Cerebellar nuclear complex (tissue), 1 donor: ENCODE data around the gene PLXNA4.
A peak's percentile ranks its signal among the peaks of the same experiment; 100 is the strongest.

Source experiments
- DNase-seq, 2 experiments: peaks; one replicate each; lab custom pipeline; 2025; lab: John Stamatoyannopoulos, UW

Gene PLXNA4

GRCh38 chr7:132270517-132270916 is 305.8 kb downstream of the PLXNA4 start:
- DNase-seq, result no peak

DNA sequence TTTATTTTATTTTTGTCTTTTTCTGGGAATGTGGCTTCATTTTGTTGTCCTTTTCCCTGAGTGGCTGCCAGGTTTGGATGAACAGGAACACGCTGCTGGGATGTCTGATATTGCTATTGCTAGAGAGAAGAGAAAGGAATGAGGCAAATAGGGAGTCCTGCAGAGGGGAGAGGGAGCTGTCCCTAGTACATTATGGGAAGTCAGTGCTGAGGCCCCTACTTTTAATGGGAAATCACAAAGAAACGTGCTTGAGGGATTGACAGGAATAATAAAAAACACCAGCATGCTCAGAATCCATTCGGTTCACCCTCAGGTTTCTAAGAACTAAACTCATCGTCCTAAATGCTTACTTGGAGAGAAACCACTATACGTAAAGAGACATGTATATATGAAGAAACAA is 306.6 kb downstream of the PLXNA4 start:
- DNase-seq, result no peak

DNA sequence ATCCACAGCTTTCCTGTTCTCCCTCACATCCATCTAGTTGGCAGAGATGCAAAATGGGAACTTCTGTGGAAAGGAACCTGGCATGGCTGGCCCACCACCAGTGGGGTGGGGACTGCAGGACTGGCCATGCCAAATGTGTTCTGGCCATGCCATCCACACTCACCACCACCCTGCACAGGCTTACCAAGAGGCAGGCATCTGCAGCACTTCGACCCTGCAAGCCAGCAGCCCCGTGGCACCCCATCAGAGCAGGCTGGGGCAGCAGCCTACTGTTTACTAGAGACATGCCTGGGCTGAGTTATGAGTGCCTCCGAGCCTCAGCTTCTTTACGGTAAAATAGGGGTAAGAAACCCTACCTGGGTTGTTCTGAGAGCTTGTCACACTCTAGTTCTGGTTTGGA is 313.1 kb downstream of the PLXNA4 start:
- no peak for DNase-seq

DNA sequence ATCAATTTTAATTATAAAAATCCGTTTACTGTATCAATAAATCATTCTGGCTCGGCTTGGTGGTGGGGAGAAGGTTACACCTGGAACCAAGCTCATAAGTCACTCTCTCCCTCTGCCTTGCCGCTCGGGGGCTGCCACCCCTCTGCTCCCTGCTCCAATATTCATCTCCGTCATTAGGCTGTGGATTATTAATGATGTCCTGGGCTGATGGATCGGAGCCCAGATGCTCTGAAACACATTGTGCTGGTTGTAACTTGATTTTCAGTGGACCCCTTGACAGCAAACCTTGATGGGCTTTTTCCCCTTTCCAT is 314.2 kb downstream of the PLXNA4 start:
- no peak for DNase-seq

- no peak for DNase-seq
These were observed 314.7 kb downstream of the PLXNA4 start for GRCh38 chr7:132261327-132262159.

DNA sequence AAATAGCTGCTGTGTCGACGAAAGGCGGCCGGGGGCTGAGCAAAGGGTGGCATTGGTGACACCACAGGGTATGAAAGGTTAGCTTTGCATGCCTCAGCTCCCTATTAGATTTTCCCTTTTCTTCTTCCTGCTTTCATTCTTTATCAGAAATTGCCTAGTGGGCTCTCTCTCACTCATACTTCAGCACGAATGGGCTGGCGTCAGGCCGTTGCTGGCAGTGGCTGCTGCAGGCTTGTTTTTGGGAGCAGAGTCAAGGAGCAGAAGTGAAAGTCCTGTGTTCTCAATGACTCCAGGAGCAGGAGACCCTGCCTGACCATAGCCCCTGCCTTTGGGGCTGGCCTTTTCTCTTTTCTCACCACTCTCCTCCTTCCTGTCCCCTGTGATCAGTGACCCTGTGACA is 318.0 kb downstream of the PLXNA4 start:
- no peak for DNase-seq

DNA sequence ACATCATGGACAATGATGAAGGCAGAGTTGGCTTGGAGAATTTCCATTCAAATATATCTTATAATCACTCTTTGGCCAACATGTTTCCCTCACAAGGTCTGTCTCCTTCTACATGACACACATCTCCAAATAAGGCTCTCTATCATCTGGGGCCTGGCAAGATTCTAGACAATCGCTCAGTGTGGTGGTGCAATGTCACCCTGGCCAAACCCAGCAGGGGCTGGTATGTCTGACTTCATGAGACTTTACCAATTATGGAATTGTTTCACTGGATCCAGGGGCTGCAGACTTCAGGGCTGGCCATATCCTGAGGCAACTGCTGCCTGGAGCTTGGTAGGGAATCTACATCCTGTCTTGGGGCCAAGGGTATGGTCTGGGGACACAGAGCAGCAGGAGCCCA is 319.0 kb downstream of the PLXNA4 start:
- no peak for DNase-seq

GRCh38 chr7:132256721-132257212 is 319.5 kb downstream of the PLXNA4 start:
- DNase-seq, result no peak

- no peak for DNase-seq
These were observed 320.4 kb downstream of the PLXNA4 start for GRCh38 chr7:132255898-132256297.

- DNase-seq, result no peak
These were observed 321.0 kb downstream of the PLXNA4 start for GRCh38 chr7:132255115-132255797.

DNA sequence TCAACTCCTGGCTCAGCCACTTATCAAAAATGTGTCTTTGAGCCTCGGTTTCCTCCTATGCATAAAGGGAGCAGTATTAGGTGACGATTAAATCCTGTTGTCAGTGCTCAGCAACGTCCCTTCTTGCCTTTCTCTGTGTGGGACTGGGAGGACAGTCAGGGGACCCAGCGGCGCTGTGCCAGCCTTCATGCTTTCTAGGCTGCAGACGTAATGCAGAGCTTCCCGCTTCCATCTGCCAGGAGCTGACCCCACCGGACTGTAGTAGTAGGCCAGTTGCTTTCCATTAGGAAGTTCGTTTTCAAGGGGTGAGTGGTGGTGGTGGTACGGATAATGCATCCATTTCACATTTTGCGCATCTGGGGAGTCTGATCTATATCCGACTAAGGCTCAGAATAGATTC is 321.8 kb downstream of the PLXNA4 start:
- DNase-seq, result no peak

DNA sequence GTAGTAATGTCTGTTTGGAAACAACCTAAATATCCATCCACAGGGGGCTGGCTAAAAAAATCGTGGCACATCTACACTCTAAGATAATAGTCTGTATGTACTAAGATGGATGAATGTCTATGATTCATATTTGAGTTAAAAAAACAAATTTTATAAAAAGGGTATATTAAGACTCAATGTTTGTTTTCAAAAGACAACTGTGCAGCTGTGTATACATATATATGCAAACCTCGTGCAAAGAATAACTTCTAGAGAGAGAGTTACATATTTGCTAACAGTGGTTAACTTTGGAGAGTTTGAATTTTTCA is 323.5 kb downstream of the PLXNA4 start:
- DNase-seq, result no peak

DNA sequence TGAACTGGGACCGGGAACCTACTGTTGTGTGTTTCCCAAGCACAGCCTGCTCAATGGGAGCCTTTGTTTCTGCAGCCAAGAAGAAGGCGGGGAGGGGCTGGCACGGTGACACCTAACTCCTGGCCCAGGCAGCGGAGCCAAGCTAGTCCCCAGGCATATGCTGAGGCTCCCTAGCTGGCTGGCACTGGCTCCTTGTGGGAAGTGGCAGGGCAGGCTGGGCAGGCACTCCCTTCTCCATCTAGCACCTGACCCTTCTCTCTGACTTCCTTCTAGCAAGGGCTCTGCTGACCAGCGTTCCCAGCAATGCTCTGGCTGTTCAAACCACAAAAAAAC is 325.0 kb downstream of the PLXNA4 start:
- DNase-seq, result peak; percentile 27 to 90

GRCh38 chr7:132250480-132251326 is 325.6 kb downstream of the PLXNA4 start:
- DNase-seq, result no peak

DNA sequence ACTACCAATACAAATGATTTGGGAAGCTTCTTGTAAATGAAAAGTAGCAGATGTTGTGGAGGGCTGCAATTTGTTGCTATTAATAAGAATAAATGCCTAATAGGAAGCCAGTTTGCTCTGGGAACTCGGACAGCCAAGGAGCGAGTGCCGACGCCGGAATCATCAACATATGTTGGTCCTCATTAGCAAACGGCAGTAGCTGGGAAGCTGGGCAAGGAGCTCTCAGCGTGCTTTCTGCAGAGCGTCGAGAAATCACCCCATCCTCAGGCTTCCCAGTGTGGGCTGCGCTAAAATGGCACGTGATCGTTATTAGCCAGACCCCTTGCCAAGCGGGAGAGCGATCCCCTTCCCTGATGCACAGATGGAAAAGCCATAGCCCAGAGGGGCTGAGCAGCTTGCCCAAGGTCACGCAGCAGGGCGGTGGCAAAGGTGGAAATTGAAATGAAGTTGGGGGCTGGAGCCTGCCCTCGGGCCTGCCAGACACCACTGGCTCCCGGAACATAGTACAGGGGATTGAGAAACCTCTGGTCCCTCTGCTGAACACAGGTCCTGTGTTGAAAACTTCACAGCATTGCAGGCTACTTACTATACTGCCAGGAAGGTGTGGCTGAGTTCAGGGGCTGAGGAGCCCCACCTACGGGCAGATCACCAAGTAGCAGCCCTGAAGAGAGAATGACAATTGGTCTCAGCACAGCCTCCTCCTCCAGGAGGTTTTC is 326.9 kb downstream of the PLXNA4 start:
- peak in 1 of 2 experiments; percentile 14 for DNase-seq

- no peak for DNase-seq
These were observed 327.4 kb downstream of the PLXNA4 start for GRCh38 chr7:132248841-132249240.

GRCh38 chr7:132247995-132248618 is 328.2 kb downstream of the PLXNA4 start:
- no peak for DNase-seq

GRCh38 chr7:132246591-132246990 is 329.7 kb downstream of the PLXNA4 start:
- no peak for DNase-seq

DNA sequence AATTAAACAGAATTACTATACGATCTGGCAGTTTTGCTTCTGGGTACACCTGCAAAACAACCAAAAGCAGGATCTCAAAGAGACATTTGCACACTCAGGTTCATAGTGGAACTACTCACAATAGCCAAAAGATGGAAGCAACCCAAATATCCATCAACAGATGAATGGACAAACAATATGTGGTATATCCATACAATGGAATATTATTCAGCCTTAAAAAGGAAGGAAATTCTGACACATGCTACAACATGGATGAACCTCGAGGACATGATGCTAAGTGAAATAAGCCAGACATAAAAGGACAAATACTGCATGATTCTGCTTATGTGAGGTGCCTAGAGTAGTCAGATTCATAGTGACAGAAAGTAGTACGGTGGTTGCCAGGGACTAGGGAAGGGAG is 330.7 kb downstream of the PLXNA4 start:
- DNase-seq, result no peak

DNA sequence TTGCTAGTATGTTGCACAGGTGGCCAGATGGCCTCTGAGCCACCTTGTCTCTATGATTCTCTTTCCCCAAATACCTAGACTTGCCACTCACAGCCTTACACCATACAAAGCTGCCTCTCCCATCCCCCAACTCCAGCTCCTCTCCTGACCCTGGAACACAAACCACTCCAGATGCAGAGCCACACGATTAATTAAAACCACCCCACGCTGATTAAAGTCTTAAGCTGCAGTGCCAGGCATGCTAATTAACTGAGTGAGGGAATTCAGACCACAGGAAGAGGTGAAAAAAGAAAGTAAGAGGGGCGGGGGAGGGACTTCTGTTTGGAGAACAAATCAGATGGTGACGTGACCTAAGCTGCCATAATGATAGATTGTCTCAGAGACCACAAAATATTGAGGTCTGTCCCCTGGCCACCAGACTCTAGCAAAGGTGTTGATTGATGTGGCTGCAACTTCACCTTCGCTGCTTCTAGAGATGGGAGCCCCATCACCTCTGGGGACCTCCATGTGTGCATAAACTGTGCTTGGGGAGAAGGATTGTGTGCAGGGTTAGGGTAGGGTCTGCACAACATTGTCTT is 331.3 kb downstream of the PLXNA4 start:
- DNase-seq, result no peak

GRCh38 chr7:132243463-132243862 is 332.8 kb downstream of the PLXNA4 start:
- no peak for DNase-seq
